GM19455 (cell line): ENCODE data around the gene TRAF3.
"Not testable (repeated sequence)": the region's sequence is repeated elsewhere in the genome, so short reads cannot be mapped to it uniquely, and the experiment has no call there.

Source experiments
- ATAC-seq: cut with Tn5 transposase; IDR thresholded peaks from one replicate; pipeline ENCODE4 v1.9.1; 2021; ENCODE audit not compliant: unreplicated experiment

Gene TRAF3

DNA sequence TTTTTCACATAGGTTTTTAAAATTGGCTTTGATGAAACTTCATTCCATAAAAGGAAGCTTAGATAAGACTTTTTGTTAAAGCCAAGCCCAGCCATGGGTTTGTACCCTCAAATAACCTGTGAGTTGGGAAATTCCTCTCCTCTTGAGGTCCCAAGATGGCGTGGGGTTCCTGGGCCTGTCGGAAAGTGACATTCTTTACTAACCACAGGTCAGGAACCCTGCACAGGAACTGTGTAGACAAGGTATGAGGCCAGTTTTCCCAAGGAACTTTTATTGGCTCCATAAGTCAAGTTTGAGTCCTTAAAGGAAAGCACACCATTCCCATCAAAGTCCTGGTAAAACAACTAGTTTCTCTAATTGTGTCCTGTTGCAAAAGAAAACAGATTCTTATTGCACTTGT is 80.2 kb downstream of the TRAF3 start:
- ATAC-seq: no peak

DNA sequence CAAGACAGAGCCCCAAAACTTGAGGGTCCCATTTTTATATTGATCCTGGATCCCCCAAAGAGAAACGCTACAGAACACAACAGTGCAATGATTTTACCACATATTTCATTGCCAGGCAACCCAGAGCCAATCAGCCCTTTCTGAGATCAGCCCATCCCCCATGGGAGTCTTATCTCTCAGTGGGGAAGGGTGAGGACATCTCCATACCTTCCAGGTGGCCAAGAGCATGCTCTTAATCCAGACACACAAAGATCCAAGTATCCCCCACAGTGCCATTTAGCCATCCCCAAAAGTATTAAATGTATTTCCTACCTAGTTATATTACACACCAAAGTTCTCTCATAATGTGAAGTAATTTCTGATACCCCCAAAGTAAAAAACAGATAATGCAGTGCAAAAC is 82.7 kb downstream of the TRAF3 start:
- no peak for ATAC-seq

DNA sequence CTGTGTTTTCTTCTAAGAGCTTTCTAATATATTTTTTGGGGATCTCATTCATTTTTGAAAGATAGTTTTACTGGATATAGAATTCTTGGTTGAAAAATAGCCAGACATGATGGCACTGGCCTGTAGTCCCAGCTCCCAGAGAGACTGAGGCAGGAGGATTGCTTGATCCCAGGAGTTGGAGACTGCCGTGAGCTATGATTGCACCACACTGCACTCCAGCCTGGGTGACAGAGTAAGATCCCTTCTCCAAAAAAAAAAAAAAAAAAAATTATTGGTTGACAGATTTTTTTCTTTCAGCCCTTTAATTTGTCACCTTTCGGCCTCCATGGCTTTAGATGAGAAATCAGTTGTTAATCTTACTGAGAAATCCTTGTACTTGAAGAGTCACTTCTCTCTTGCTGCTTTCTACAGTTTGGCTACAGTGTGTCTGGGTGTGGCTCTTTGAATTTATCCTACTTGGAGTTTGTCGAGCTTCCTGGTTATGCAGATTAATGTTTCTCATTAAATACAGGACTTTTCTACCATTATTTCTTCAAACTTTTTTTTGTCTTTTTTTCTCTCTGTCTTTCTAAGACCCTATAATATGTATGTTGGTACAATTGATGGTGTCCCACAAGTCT is 85.0 kb downstream of the TRAF3 start:
- no peak for ATAC-seq

DNA sequence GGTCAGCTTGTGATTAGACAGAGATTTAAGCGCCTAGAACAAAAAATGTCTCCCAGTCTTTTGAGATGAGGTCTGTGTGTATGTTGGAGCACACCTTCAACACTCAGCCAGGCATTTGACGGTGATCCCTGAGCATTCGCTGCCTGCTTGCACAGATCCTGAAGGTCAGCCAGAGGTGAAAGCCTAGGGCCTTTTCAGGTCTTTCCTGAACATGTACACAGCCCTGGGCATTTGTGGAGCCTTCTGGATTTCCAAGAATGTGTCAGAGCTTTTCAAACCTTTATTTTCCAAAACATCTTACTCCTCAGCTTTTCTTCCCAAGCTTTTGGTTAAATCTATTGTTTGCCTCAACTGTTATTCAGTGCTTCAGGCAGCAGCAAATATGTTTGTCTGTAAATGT is 86.1 kb downstream of the TRAF3 start:
- ATAC-seq: no peak

DNA sequence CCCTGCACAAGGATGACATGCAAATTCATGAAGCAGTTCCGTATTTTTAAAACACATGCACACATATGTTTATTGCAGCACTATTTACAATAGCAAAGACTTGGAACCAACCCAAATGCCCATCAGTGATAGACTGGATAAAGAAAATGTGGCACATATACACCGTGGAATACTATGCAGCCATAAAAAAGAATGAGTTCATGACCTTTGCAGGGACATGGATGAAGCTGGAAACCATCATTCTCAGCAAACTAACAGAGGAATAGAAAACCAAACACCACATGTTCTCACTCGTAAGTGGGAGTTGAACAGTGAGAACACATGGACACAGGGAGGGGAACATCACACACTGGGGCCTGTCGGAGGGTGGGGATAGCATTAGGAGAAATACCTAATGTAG is 88.7 kb downstream of the TRAF3 start:
- not testable (repeated sequence) for ATAC-seq

DNA sequence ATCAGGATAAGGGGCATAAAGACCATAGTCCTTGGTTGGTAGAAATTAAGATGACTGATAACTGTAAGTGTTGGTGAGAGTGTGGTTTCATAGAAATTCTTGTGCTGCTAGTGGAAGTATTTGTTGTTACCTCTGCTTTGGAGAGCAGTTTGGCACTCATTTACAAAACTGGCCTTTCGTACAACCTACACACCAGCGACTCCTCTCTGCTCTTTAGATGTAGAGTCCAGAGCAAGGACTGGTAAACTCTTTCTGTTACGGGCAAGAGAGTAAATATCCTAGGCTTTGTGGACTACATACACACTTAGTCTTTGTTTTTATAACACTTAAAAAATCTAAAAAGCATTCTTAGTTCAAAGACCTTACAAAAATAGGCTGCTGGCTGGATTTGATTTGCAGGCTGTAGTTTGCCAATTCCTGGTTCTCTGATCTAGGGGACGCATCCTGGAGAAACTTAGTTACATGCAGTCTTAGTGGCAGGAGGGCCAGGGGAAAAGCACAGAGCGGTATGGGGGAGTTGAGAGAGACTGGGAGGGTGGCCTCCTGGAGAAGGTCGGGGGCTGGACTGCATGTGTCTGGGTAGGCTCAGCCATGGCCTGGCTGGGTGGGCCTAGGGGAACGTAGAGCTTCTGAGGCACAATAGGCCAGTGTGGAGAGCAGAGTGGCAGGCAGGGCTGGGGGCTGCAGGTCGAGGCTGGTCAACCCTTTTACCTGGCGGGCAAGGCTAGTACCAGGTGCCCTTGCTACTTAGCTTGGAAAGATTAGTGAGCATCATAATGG is 89.9 kb downstream of the TRAF3 start:
- ATAC-seq: no peak

DNA sequence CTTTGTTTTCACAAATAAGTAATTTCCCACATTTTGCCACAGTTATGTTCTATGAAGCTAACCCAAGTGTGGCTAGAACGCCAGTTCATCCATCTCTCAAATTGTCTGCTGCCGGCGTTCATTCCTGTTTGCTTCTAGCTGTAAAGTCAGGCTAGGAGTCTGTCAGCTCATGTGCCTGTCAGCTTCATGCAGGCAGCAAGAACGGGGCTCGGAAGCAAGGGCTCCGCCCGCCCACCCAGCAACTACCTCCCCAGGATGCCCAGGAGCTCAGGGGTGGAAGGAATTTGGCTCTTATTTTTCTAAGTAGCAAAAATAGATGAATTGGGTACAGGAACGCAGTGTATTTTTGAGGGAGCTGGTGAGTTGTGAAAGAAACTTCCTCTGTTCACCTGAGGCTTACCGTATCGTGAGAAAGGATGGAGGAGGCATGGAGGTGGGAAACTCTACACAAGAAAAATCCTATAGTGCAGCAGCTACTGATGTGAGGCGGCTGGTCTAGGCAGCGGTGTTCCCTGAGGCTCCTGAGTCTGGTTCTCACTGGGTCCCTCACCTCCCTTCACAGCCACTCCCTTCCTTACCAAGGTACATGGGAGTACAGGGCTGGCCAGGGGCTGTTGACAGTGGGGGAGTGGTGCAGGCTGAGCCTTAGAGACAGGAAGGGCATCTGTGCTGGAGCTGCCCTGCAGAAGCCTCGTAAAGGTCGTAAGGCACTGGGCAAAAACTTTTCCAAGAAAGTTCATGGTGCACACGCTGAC is 90.8 kb downstream of the TRAF3 start:
- no peak for ATAC-seq

DNA sequence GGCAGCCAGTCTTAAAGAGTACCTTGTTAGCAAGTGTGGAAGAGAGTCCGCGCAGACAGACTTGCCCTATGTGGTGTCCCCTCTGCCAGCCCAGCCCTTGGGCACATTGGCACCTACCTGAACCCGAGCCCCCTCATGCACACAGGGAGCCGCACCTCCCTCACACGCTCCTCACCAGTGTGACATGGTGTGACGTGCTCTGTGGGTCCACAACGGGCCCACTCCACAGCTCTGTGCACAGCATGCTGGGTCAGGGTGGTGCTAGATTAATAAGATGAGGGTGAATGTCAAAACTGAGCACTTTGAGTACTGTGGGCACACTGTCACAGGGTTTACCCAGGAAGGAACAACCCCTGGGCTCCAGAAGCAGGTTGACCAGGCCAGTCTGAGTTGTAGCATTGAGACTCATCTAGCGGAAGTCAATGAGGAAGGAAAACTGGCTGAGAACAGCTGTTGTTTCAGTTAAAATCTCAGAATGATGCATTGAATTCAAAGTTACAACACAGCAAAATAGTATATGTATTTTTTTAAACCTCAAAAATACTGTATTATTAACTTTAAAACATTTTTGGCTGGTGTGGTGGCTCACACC is 91.8 kb downstream of the TRAF3 start:
- no peak for ATAC-seq

DNA sequence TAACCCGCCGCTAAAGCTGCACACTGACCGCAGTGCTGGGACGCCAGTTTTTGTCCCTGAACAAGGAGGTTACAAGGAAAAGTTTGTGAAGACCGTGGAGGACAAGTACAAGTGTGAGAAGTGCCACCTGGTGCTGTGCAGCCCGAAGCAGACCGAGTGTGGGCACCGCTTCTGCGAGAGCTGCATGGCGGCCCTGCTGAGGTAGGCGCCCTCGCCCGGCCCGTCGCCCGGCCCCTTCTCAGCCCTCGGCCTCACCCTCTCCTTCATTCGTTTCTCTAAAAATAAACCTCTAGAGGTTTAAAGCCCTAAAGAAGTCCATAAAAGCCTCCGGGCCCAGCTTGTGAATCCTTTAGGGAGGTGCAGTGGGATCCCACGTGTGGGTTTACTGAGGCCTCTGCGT is 93.0 kb downstream of the TRAF3 start:
- no peak for ATAC-seq

DNA sequence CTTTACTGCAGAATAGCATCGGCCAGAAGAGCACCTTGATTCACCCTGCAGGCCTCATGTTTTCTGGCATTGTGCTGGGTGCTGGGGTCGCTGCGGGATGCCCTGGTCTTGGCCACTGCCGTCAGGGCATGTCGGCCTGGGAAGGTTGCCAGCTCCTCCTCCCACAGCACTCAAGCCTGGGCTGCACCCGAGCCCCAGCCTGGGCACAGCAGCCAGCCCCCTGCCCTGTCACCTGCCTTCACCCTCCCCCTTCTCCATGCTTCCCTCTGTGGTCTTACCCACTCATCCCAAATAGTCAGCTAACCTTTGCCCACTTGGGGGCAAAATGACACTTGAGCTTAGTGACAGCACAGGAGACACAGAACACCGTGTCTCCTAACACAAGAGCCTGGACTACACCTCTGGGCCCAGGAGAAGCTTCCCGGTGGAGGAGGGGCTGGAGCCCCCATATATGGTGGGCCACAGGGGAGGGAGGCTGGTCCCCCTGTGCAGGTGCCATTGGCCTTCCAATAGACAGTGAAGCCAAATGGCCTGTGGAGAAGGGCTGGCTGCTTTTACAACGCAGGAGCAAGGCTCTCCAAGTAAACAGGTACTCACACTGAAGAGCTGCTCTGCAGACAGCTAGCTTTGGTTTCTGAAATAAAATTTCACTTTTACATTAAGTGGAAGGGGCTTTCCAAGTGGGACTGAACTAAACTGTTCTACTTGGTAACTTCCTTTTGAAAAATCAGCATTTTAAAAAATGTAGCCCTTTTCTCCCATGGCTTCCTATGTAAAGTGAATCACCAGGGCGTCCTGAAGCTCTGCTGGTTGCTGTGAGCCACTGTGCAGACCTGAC is 94.0 kb downstream of the TRAF3 start:
- no peak for ATAC-seq

DNA sequence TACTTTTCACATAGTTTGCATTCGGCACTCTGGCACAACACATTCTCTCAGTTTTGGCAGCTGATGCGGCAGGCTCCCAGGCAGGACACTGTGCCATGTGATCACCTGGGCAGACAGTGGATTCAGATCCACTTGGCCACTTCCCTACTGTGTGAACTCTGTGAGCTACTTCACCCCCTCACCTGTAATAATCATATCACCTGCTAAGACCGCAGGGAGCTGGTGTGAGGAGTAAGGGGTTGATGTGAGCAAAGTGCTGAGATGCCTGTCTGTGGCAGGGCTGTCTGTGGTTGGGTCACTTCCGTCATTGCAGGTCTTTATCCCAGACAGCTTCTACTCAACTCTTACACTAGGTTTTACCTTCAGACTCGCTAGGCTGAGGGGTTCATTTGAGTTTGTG is 94.8 kb downstream of the TRAF3 start:
- ATAC-seq: no peak

DNA sequence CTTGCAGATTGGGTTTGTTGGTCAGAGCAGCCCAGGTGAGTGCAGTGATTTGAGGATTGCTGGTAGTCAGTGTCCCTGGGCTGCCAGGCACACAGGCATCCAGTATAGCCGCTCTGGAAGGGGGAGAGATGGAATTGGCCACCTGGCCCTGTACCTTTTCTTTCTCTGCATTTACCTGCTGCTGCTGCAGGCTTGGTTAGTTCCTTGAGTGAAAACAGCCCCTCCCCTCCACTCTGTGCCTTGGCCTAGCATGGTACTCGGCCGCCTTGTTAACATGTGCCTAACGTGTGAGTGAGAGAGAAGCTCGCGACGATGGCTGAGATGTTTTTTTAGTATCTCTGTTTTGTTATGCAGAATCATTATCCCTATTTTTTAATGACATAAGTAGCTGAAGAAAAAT is 95.9 kb downstream of the TRAF3 start:
- ATAC-seq: no peak

DNA sequence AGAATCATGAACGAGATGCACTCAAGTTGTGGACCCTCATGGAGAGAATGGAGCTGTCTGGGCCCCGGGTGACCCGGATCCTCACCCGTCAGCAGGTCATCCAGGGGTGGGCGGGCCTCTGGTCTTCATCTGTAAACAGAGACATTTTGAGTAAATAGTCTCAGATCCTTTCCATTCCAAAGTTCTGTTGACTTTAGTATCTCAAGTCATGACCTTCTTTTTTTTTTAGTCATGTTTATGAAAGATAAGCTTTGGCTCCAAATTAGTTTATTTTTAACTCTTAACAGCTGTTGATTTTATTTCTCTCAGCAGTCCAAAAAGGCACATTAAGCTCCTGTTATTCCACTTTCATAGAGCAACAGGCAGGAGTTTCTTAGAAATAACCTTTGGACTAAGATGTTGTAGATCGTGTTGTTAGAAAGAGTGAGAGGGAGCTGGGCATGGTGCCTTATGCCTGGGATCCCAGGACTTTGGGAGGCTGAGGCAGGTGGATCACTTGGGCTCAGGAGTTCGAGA is 96.4 kb downstream of the TRAF3 start:
- ATAC-seq: no peak

DNA sequence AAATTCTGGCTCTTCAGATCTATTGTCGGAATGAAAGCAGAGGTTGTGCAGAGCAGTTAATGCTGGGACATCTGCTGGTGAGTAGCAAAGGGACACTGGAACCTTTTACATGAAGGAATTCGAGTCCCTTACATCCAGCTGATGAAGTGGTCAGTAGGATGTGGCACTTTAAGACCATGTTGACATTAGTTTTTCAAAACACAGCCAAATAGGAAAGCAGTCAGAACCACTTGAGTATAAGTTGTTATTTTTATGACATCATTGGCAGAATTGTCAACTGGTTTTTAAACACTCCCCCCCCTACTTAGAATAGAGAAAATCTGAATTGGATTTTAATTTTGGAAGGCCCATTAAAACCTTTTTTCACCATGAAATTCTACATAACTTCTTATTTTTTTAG is 98.4 kb downstream of the TRAF3 start:
- no peak for ATAC-seq

DNA sequence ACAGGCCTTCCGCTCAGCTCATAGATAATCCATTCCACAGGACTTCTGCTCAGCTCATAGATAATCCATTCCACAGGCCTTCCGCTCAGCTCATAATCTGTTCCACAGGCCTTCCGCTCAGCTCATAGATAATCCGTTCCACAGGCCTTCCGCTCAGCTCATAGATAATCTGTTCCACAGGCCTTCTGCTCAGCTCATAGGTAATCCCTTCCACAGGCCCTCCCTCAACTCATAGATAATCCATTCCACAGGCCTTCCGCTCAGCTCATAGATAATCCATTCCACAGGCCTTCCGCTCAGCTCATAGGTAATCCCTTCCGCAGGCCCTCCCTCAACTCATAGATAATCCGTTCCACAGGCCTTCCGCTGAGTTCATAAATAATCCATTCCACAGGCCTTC is 100.3 kb downstream of the TRAF3 start:
- not testable (repeated sequence) for ATAC-seq

DNA sequence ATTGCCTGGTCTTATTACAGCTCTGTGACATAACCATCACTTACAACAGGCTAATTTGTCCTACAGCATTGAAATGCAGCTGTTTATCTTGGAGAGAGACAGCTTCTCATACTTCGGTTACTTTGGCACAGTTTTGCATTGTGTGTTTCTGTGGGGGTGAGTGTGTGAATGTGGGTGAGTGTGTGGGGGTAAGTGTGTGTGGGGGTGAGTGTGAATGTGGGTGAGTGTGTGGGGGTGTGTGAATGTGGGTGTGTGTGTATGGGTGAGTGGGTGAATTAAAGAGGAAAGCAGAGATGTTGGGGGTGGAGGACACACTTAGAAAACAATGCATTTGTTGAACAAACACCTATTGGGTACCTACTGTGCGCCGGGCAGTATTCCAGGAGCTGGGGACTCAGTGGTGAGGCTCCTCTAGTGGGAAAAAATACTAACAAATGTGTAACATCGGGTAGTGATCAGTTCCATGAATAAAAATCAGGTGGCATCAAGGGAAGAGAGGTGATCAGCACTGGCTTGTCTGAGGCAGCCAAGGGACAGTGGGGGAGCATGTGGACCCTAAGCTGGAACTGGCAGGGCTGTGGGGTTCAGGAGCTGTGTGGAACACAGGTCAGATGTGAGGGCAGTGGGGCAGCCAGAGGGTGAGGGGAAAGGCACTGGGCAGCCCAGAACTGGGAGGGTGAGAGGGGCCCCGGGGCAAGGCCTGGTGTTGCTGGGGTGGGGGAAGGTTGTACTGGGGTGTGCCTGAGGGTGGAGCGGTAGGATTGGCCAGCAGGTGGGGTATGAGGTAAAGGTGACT is 101.1 kb downstream of the TRAF3 start:
- no peak for ATAC-seq

DNA sequence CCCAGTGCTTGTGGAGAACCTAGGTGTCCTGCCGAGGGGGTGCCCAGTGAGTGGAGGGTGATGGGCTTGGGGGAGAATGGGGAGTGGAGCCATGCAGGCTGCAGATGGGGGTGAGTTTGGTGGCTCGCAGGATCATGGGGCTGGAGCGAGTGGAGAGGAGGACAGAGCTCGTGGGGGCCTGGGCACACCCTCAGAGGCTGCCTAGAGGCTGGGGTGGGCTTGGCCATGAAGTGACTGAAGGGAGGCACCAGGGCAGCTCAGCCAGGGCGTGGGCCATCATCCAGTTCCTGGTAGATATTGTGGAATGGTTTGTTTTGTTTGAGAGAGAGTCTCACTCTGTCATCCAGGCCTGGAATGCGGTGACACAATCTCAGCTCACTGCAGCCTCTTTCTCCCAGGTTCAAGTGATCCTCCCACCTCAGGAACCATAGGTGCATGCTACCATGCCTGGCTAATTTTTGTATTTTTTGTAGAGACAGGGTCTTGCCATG is 101.8 kb downstream of the TRAF3 start:
- ATAC-seq: no peak

DNA sequence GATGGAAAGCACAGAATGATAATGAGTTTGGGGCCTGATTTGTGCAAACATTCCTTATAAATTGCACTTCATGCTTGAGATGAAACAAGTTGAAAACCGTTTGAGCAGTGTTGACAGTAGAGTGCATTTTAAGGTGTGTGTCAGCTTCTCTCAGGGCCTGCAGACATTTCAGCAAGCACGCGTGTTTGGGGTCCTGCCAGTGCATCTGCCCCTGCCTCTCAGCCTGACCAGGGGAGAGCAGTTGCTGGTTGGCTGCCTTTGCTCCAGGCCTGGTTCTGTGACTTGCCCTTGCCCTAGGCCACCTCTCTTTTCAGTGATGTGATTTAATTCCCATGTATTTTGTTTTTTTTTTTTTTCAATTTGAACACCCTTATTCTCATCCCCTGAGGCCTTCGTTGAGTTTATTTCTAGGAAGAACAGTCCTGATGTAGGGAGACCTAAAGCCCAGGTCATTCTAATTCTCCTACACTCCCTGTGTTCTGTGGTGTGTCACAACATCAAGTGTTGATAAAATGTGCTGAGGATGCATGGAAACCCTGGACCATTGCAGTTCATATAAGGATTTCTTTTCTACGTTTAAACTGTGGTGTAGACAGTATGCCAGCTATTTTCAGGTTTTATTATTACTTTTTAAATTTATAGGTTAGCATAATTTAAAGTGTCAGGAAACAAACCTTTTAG is 105.1 kb downstream of the TRAF3 start:
- ATAC-seq: no peak

DNA sequence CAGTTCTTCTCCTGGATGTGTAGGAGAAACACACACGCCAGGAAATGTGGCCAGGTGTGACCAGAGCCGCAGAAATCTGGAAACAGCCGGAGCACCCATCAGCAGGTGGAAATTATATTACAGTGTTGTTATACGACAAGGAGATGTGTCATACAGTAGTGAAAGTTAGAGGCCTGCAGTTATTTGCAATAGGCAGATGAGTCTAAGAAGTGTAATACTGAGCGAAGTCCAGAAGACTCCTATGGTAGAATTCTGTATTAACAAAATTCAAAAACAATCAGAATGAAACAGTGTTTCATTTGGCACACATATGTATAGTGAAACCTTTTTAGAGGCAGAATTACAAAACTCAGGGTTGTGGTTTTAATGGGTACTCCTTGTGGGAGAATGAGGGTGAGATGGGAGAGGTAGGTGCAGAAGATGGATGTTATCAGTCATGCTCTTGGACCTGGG is 105.9 kb downstream of the TRAF3 start:
- no peak for ATAC-seq
